Transverse colon (tissue), 4 donors: ENCODE measurements around the gene ZNF155. TPM values are rescaled to one million over a fixed set of nuclear protein-coding genes. Genes with fewer than 3 reads are reported as not detected.

Source experiments
- DNase-seq: peaks from one replicate; pipeline ENCODE4 v3.0.0-alpha.2; 2019
- H3K27ac ChIP-seq, 4 donors: fragments of 200-600 bp; sonication (generic); 2 replicates each; pipeline ENCODE4 v1.5.1; 2016 to 2018; ENCODE audit warnings: inconsistent platforms in 4 of 4
- H3K27me3 ChIP-seq: fragments of 200-600 bp; sonication (generic); 2 replicates; pipeline ENCODE4 v1.5.1; 2017; ENCODE audit warnings: inconsistent platforms
- H3K36me3 ChIP-seq, 4 donors: fragments of 200-600 bp; sonication (generic); 2 replicates each; pipeline ENCODE4 v1.5.1; 2017 to 2019; ENCODE audit warnings: inconsistent platforms in 4 of 4
- H3K4me1 ChIP-seq, 4 donors: fragments of 200-600 bp; sonication (generic); 2 replicates each; pipeline ENCODE4 v1.5.1; 2017 to 2020; ENCODE audit warnings: inconsistent platforms in 4 of 4
- H3K4me3 ChIP-seq, 4 donors: fragments of 200-600 bp; sonication (generic); 1 replicate in 1 of 4; 2 replicates in 3 of 4; pipeline versions ENCODE4 v1.5.1 to v1.6.1; 2017 to 2019; ENCODE audit warnings: inconsistent platforms in 4 of 4
- H3K9me3 ChIP-seq, 2 donors: fragments of 200-600 bp; sonication (generic); 2 replicates each; pipeline ENCODE4 v1.5.1; 2017 to 2019; ENCODE audit warnings: inconsistent platforms in 2 of 2
- EP300 ChIP-seq: sonication (generic); formaldehyde crosslinking; IDR thresholded peaks from one replicate; pipeline ENCODE4 v1.6.1; 2017; ENCODE audit warnings: antibody characterized with exemption, low read depth
- POLR2A ChIP-seq: fragments of 450-650 bp; IDR thresholded peaks from one replicate; pipeline ENCODE4 v1.6.1; 2016; ENCODE audit warnings: antibody characterized with exemption, mild to moderate bottlenecking, moderate library complexity
- POLR2AphosphoS5 ChIP-seq, 3 donors: sonication (generic); formaldehyde crosslinking; IDR thresholded peaks; one replicate each; pipeline ENCODE4 v1.6.1; 2016; ENCODE audit warnings: antibody characterized with exemption in 3 of 3
- WGBS, 2 donors: methylation state at CpG; one replicate each; pipeline ENCODE4 v1.1.5; 2018; ENCODE audit warnings: low coverage in 1 of 2; 5-methylcytosine and 5-hydroxymethylcytosine counted together
- in situ Hi-C, 4 donors: fragments of 200-750 bp; cut with MboI; loops; one replicate each; pipeline versions ENCODE4 v1.15.0 to v1.15.1; 2017; ENCODE audit warnings: low sequenced_read_pairs in 3 of 4, low pct_ligation_motif_present in 1 of 4, low pct_unique_long_range_greater_than_20kb in 1 of 4
- intact Hi-C: fragments of 100-400 bp; cut with DNase I; formaldehyde crosslinking; loops from one replicate; pipeline ENCODE4 v1.15.1; 2023; ENCODE audit warnings: low total_unique reads
- total RNA-seq, 4 donors: library from RNA; depleted of rRNA; stranded (reverse); fragments of >200 nt; gene quantifications; one replicate each; pipeline ENCODE4 v1.1.0, GENCODE V29; 2016
- TF ChIP-seq, protein P1 (sequence below), 5 experiments: fragments of 200-600 bp in 3 of 5; fragments of 450-650 bp in 2 of 5; sonication (generic) in 3 of 5; IDR thresholded peaks; 1 replicate in 2 of 5; 2 replicates in 3 of 5; pipeline ENCODE4 v1.5.1; 2016 to 2017; ENCODE audit warnings: antibody characterized with exemption in 5 of 5, inconsistent platforms in 3 of 5, mild to moderate bottlenecking in 2 of 5, moderate library complexity in 1 of 5

ZNF155 gene
- total RNA-seq, 4 donors from 2014 or later = 1.2 to 7.5 (median 3.8) TPM

DNA sequence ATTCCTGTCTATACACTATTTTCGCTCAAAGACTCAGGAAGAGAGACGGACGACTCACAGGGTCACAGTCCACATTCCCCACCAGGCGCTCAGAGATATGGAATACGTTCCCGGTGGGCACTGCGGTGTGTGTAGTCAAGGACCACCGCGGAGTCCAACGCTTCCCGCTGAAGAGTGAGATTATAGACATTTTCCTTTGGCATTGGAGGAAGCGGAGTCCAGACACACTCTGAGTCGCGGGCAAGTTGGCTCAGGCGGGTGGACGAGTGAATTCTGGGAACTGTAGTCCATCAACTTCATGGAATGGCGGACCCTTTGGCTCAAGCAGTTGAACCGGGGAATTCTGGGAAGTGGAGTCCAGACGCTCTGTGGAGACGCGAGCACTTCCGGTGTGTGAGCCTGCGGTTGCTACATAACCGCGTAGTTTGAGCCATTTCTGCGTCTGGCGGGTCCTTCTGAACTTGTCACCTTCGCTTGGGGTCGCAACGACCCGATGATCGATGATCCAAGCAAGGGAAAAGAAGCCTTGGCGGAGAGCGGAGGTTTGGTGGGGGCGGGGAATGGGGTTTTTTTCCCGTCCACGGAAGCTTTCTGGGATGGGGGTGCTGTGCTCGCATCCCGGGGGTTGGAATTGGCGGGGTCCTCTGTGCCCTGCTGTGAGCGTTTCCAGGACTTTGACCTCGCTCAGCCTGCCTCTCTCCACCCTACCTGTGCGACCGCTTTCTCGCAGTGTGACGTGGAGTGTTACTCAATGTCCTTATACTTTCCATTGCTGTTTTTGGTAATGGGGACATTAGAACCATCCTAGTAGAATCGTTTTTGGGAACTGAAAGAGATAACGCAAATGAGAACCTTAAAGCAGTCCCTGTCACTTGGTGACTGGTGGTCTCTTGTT lies 18.8 kb downstream of the ZNF155 start, which contains the start of gene ZNF230:
TSS of gene ZNF230 (plus strand) at position 392 of the 895 bp plus-strand sequence. CDS start 4,122 bp downstream, outside the sequence.
- Histone ChIP-seq H3K27ac (peak within 1 kb of the TSS; percentile 64 to 86 (median 74)), H3K27me3 (no peaks in the 10 kb centered on the region), H3K9me3 (peaks cover 15 to 16% of the 10 kb centered on the region in 2 donors), H3K4me1 (peaks cover 0 to 17% (median 14%) of the 10 kb centered on the region in 4 donors), H3K36me3 (peaks cover 0 to 12% (median 6%) of the 10 kb centered on the region in 4 donors), H3K4me3 (peak within 1 kb of the TSS; percentile 41 to 95 (median 74))
- intact Hi-C loops = no loop called here
- whole genome bisulfite sequencing, 2 donors = 0% methylated on average over 45 of the region's 48 CpGs; no CpG with 5 or more reads in 1 of the 2 donors
- TF ChIP-seq POLR2A (peak; percentile 33), POLR2AphosphoS5 (IDR thresholded peaks at IDR 0.05) (peak; percentile 42 to 72 (median 67)), EP300 (no peak)
- TF ChIP-seq, protein P1, sequence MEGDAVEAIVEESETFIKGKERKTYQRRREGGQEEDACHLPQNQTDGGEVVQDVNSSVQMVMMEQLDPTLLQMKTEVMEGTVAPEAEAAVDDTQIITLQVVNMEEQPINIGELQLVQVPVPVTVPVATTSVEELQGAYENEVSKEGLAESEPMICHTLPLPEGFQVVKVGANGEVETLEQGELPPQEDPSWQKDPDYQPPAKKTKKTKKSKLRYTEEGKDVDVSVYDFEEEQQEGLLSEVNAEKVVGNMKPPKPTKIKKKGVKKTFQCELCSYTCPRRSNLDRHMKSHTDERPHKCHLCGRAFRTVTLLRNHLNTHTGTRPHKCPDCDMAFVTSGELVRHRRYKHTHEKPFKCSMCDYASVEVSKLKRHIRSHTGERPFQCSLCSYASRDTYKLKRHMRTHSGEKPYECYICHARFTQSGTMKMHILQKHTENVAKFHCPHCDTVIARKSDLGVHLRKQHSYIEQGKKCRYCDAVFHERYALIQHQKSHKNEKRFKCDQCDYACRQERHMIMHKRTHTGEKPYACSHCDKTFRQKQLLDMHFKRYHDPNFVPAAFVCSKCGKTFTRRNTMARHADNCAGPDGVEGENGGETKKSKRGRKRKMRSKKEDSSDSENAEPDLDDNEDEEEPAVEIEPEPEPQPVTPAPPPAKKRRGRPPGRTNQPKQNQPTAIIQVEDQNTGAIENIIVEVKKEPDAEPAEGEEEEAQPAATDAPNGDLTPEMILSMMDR (IDR thresholded peaks at IDR 0.05) = no peak
- peak; percentile 93 for DNase-seq
- in situ Hi-C loops = no loop called here

DNA sequence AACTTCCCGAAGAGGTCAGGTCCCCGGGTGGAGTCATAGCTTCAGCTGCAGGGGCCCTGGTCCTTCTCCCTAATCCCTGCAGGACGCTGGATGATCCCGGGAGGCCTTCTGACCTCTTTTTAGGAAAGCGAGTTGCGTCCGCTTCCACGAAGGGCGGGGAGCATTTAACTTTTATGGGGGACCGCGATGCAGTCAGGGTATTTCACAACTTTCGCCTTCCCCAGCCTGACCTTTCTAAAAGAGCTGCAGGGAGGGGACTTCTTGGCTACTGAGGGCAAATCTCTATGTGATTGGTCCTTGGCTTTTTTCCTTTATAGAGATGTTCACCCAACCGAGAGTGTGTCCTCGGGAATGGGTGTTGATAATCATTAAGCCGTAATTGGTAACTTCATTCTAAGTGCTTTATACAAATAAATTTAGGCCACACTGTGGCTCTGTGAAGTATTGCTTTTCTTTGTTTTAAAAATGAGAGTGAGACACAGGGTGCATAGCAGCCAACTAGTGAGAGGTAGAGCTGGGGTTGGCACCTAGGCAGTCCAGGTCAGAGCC lies 19.5 kb downstream of the ZNF155 start:
- Histone ChIP-seq H3K36me3 (peaks cover 0 to 19% (median 9%) of the 10 kb centered on the region in 4 donors), H3K27me3 (no peaks in the 10 kb centered on the region), H3K9me3 (peaks cover 16 to 17% of the 10 kb centered on the region in 2 donors), H3K4me1 (peaks cover 0 to 17% (median 14%) of the 10 kb centered on the region in 4 donors), H3K27ac (peak overlapping the region; percentile 64 to 86 (median 74)), H3K4me3 (peak overlapping the region; percentile 34 to 95 (median 74))
- intact Hi-C loops (no loop called here), in situ Hi-C loops (no loop called here)
- TF ChIP-seq, protein P1 (IDR thresholded peaks at IDR 0.05) = no peak
- TF ChIP-seq POLR2A (no peak), POLR2AphosphoS5 (IDR thresholded peaks at IDR 0.05) (no peak), EP300 (no peak)
- peak; percentile 8 for DNase-seq
- 2 to 40% methylated on average over 1 to 15 of the region's 15 CpGs for WGBS, 2 donors

DNA sequence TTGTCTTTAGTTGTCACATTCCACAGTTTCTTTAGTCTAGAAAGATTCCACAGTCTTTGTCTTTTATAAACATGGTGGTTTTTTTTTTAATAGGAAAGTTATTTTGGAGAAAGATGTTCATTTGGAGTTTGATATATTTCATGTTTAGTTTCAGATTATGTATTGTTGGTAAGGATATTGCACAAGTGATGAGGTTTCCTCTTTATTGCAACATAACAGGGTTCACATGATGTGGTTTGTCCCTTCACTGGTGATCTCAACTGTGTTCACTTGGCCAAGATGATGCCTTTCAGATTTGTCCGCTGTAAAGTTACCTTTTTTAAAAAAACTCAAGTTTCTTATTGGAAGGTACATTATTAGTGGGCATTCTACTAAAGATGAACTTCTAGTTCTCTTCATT lies 22.0 kb downstream of the ZNF155 start:
- Histone ChIP-seq H3K27me3 (no peaks in the 10 kb centered on the region), H3K4me1 (peaks cover 0 to 17% (median 14%) of the 10 kb centered on the region in 4 donors), H3K4me3 (no peak overlapping the region), H3K9me3 (peaks cover 41% of the 10 kb centered on the region in 2 donors), H3K27ac (no peak overlapping the region), H3K36me3 (peaks cover 3 to 44% (median 23%) of the 10 kb centered on the region in 4 donors)
- 82 to 85% methylated on average over 1 of the region's 1 CpG for WGBS, 2 donors
- TF ChIP-seq EP300 = no peak
- TF ChIP-seq, protein P1 (IDR thresholded peaks at IDR 0.05) = no peak
- TF ChIP-seq POLR2AphosphoS5 (IDR thresholded peaks at IDR 0.05) = no peak
- TF ChIP-seq POLR2A = no peak
- DNase-seq = no peak
- intact Hi-C loops = no loop called here
- in situ Hi-C loops = no loop called here

DNA sequence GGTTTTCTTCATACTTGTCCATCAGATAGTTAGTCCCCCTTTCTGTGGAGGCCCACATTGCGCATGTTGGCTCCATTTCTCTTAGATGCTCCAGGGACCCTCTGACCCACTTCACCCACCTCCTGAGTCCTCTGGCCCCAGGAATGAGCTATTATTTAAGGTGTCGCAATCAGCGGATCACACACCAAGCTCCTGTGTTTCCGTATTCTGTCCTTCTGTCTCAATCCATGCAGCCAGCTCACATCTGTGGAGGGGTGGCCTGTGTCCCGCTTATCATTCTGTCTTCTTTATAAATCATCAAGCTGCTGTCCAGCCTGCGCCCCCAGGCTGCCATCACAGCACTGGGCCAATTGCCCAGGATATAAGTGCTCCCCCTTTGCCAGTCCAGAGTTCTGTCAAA lies 23.5 kb downstream of the ZNF155 start:
- TF ChIP-seq, protein P1 (IDR thresholded peaks at IDR 0.05) = no peak
- TF ChIP-seq POLR2AphosphoS5 (IDR thresholded peaks at IDR 0.05) (no peak), EP300 (no peak)
- in situ Hi-C loops (no loop called here), intact Hi-C loops (no loop called here)
- Histone ChIP-seq H3K4me3 (no peak overlapping the region), H3K27ac (no peak overlapping the region), H3K27me3 (no peaks in the 10 kb centered on the region), H3K9me3 (peaks cover 51 to 56% of the 10 kb centered on the region in 2 donors), H3K36me3 (peaks cover 3 to 58% (median 30%) of the 10 kb centered on the region in 4 donors), H3K4me1 (peaks cover 0 to 11% (median 9%) of the 10 kb centered on the region in 4 donors)
- DNase-seq = no peak
- WGBS, 2 donors = 99 to 100% methylated on average over 2 to 6 of the region's 6 CpGs
